GM19395 (cell line): ENCODE data around the gene LBR.
"Not testable (repeated sequence)": the region's sequence is repeated elsewhere in the genome, so short reads cannot be mapped to it uniquely, and the experiment has no call there.

Experiments used
- ATAC-seq: cut with Tn5 transposase; IDR thresholded peaks from one replicate; pipeline ENCODE4 v1.9.1; 2021; ENCODE audit warnings: mild to moderate bottlenecking, moderate library complexity; ENCODE audit not compliant: unreplicated experiment

LBR gene

GRCh38 chr1:225386860-225387259, 41.0 kb downstream of the LBR start:
- ATAC-seq = not testable (repeated sequence)

GRCh38 chr1:225380691-225381090, 47.1 kb downstream of the LBR start:
- no peak for ATAC-seq

- no peak for ATAC-seq
Observed at GRCh38 chr1:225378880-225379279, 49.0 kb downstream of the LBR start.

DNA sequence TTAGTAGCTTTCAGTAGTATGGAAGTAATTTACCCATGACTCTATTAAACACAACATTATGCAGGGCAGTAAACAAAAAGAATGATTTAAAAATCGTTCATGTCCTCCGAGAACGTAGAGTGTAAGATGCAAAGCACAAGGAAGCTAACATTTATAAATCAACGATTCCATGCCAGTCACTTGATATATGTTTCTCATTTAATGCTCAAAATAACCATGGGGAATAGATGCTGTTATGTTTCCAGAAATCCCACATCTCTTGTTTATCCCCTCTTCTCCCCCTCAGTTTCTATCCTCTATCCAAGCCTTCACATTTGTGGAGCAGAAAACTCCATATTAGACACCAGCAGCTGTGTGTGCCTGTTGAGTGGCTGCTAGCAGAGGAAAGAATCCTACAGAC, 52.8 kb downstream of the LBR start:
- no peak for ATAC-seq

- ATAC-seq = no peak
Observed at GRCh38 chr1:225373155-225373554, 54.7 kb downstream of the LBR start.

DNA sequence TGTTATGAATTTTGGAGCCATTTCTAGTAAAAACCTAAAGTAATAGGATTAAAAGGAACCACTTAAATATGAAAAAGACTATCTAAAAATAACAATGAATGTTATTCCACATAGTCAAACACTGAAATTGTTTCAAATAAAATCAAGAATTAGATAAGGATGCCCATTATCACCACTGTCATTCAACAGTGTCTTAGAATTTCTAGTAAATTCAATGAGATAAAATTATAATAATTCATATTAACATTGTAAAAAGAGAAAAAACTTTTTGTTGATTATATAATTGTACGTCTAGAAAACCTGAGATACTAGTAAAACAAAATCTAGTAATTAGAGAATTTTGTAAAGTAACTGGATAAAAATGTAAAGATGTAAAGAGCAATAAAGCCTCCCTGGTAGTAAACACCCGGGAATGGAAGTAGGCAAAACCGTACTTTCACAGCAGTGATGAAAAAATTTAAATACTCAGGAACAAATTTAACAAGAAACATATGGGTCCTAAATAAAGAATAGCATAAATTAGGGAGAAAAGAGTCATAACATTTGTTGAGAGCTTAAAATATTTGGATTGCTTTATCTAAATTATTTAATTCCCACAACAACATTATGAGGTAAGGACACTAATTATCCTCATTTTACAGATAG, 56.4 kb downstream of the LBR start:
- no peak for ATAC-seq

- no peak for ATAC-seq
Observed at GRCh38 chr1:225368036-225368552, 59.7 kb downstream of the LBR start.

DNA sequence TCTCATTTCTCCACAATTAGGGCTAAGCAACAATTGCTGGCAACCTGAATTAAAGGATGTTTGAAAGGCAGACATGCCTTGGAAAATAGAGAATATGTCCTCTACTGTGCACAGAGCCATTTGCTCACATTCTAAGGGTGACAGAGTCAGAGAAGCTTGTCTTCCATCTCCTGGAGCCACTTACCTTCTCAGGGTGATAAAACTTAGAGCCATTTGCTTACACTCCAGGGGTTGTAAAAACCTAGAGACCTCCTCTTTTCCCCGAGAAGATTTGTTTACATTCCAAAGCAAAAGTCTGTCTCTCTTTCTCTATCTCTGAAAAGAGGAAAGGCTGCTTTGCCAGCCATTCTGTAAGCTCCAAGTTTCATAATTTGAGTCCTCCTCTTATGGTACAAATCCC, 61.3 kb downstream of the LBR start:
- ATAC-seq = no peak

GRCh38 chr1:225366018-225366417, 61.8 kb downstream of the LBR start:
- no peak for ATAC-seq

GRCh38 chr1:225364439-225364838, 63.4 kb downstream of the LBR start:
- no peak for ATAC-seq

- ATAC-seq = no peak
Observed at GRCh38 chr1:225362805-225363204, 65.0 kb downstream of the LBR start.

- no peak for ATAC-seq
Observed at GRCh38 chr1:225361176-225361575, 66.7 kb downstream of the LBR start.

- no peak for ATAC-seq
Observed at GRCh38 chr1:225360119-225360518, 67.7 kb downstream of the LBR start.

DNA sequence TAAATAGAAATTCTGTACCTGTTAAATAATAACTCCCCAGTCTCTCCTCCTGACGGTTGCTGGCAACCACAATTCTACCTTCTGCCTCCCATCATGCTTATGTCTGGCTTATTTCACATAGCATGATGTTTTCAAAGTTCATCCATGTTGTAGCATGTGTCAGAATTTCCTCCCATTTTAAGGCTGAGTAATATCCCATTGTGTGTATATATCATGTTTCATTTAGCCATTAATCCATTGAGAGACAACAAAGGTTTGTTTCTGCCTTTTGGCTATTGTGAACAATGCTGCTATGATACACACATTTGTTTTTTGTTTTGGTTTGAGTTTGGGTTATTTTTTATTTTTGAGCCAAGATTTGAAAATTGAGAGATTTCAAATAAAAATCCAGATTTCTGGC, 72.0 kb downstream of the LBR start:
- ATAC-seq = no peak

DNA sequence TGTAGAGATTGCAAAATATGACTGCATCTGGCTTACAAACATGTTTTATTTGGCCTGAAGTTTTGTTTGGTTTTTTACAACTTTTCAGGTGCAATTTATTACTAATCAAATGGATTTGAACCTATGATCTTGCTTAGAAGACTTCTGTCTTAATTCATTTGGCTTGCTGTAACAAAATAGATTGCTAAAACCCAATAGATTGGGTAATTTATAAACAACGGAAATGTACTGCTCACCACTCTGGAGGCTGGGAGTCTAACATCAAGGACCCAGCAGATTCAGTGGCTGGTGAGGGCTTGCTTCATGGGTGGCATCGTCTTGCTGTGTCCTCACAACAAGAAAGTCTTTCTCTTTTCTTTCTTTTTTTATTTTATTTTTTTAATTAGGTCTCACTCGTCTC, 72.9 kb downstream of the LBR start:
- no peak for ATAC-seq
